ENCODE results near the gene KDM6B. TPM values are rescaled to one million over a fixed set of nuclear protein-coding genes. Genes with fewer than 3 reads are reported as not detected.

The KDM6B gene
- total and polyA plus RNA-seq, 9 of the 15 experiments (the other 6 are each of a cell fraction or from before 2014, with no cell fraction given), result 0.01 to 22.9 (median 2.2) TPM

- TF ChIP-seq POLR2AphosphoS5 (IDR thresholded peaks at IDR 0.05; ENCODE audit: control insufficient read depth, insufficient read depth, low read depth, low read length) (peak; percentile 50; the same call in 1 of the 2 replicates), ZNF121 (CRISPR knock-in tag; conservative IDR thresholded peaks at IDR 0.05) (no peak), ZNF639 (CRISPR knock-in tag; conservative IDR thresholded peaks at IDR 0.05 in 1 of 2, IDR thresholded peaks at IDR 0.05 in 1 of 2) (no peak; a peak in 1 of 4 replicates), RFX1 (IDR thresholded peaks at IDR 0.05) (no peak), SIN3A (IDR thresholded peaks at IDR 0.05; ENCODE audit: borderline replicate concordance in 2 of 2, control insufficient read depth in 1 of 2, low read depth in 2 of 2, low read length in 2 of 2) (peak in 1 of 2 experiments; percentile 60; a peak in 1 of 4 replicates), ATF3 (IDR thresholded peaks at IDR 0.05) (peak; percentile 92), ATF3 (CRISPR knock-in tag; conservative IDR thresholded peaks at IDR 0.05) (peak; percentile 51; the same call in 1 of the 2 replicates), AFF4 (CRISPR knock-in tag; IDR thresholded peaks at IDR 0.05) (peak; percentile 82), TSHZ1 (CRISPR knock-in tag; IDR thresholded peaks at IDR 0.05) (no peak), RB1 (IDR thresholded peaks at IDR 0.05; ENCODE audit: low read depth) (0 out of 2 replicates have a peak, but pooled peaks have one; percentile 13), VEZF1 (CRISPR knock-in tag; IDR thresholded peaks at IDR 0.05) (peak; percentile 66), ZNF76 (CRISPR knock-in tag; IDR thresholded peaks at IDR 0.05; ENCODE audit: borderline replicate concordance) (no peak), IFI16 (CRISPR knock-in tag; IDR thresholded peaks at IDR 0.05) (no peak)
Observed at GRCh38 chr17:7842380-7843256, 8.6 kb downstream of the KDM6B start (continued).

Measured in K562 (cell line).